ENCODE measurements around the gene PIP4K2C.
"Not testable (repeated sequence)": the region's sequence is repeated elsewhere in the genome, so short reads cannot be mapped to it uniquely, and the experiment has no call there.

PIP4K2C gene

GRCh38 chr12:57609101-57609780 lies 18.2 kb downstream of the PIP4K2C start:
- DNase-seq, result peak in 1 of 56 donors; percentile 34

GRCh38 chr12:57609781-57610553 lies 19.0 kb downstream of the PIP4K2C start:
- no peak for DNase-seq

- peak in 3 of 56 donors; percentile 41 to 55 (median 47) for DNase-seq
Measured at GRCh38 chr12:57610554-57611107, 19.6 kb downstream of the PIP4K2C start.

GRCh38 chr12:57611108-57611826 lies 20.3 kb downstream of the PIP4K2C start, which contains the start of gene ARHGEF25:
TSS of gene ARHGEF25 (plus strand) at chr12:57611435. CDS start at chr12:57611895, 460 bp downstream.
- peak in 43 of 56 donors; percentile 17 to 75 (median 45) for DNase-seq

GRCh38 chr12:57611827-57612710 lies 21.1 kb downstream of the PIP4K2C start:
- no peak for DNase-seq

GRCh38 chr12:57612711-57613426 lies 21.9 kb downstream of the PIP4K2C start:
- no peak for DNase-seq

GRCh38 chr12:57613427-57614109 lies 22.6 kb downstream of the PIP4K2C start:
- DNase-seq, result no peak

GRCh38 chr12:57614178-57614947 lies 23.4 kb downstream of the PIP4K2C start:
- DNase-seq, result peak in 4 of 56 donors; percentile 9 to 47 (median 21)

GRCh38 chr12:57614948-57615500 lies 24.0 kb downstream of the PIP4K2C start:
- DNase-seq, result no peak

GRCh38 chr12:57615637-57616036 lies 24.6 kb downstream of the PIP4K2C start:
- no peak for DNase-seq

GRCh38 chr12:57616383-57617101 lies 25.6 kb downstream of the PIP4K2C start:
- DNase-seq, result peak in 20 of 56 donors; percentile 6 to 75 (median 32)

- no peak for DNase-seq
Measured at GRCh38 chr12:57617942-57618341, 26.9 kb downstream of the PIP4K2C start.

- not testable (repeated sequence) for DNase-seq
Measured at GRCh38 chr12:57618431-57618830, 27.4 kb downstream of the PIP4K2C start.

- no peak for DNase-seq
Measured at GRCh38 chr12:57618966-57619433, 28.0 kb downstream of the PIP4K2C start.

GRCh38 chr12:57619434-57620244 lies 28.6 kb downstream of the PIP4K2C start:
- DNase-seq, result no peak

GRCh38 chr12:57620245-57620935 lies 29.4 kb downstream of the PIP4K2C start:
- DNase-seq, result no peak

Data from nucleus accumbens (tissue), 56 donors.